GM12864 (cell line): ENCODE data around the gene HSPA12A.

Experiments
- DNase-seq: peaks from one replicate; pipeline ENCODE4 v3.0.0-alpha.2; 2011; ENCODE audit warnings: low read depth
- H3K4me3 ChIP-seq: 2 replicates; pipeline ENCODE4 v1.5.1; 2011; ENCODE audit warnings: mild to moderate bottlenecking, low read depth, low read length, control low read depth
- CTCF ChIP-seq: IDR thresholded peaks from 2 replicates; pipeline ENCODE4 v1.5.1; 2011; ENCODE audit warnings: low read depth, mild to moderate bottlenecking, moderate library complexity, low read length, control low read depth, inconsistent platforms; ENCODE audit errors: missing control alignments

HSPA12A gene

GRCh38 chr10:116752969-116753665, 10.8 kb upstream of the HSPA12A start:
- no peak for DNase-seq
- no peak for TF ChIP-seq CTCF
- H3K4me3 ChIP-seq = no peak overlapping the region

- H3K4me3 ChIP-seq = no peak overlapping the region
- TF ChIP-seq CTCF = no peak
- no peak for DNase-seq
Measured at GRCh38 chr10:116752563-116752962, 10.2 kb upstream of the HSPA12A start.

- no peak for DNase-seq
- no peak for TF ChIP-seq CTCF
Measured at GRCh38 chr10:116748471-116748870, 6.1 kb upstream of the HSPA12A start.

GRCh38 chr10:116748041-116748440, 5.7 kb upstream of the HSPA12A start:
- DNase-seq = no peak
- no peak for TF ChIP-seq CTCF
- no peak overlapping the region for H3K4me3 ChIP-seq

More at GRCh38 chr10:116748471-116748870, 6.1 kb upstream of the HSPA12A start:
- H3K4me3 ChIP-seq = no peak overlapping the region

GRCh38 chr10:116747325-116747724, 5.0 kb upstream of the HSPA12A start:
- H3K4me3 ChIP-seq = no peak overlapping the region
- no peak for DNase-seq
- TF ChIP-seq CTCF = no peak

- no peak overlapping the region for H3K4me3 ChIP-seq
- TF ChIP-seq CTCF = no peak
- DNase-seq = no peak
Measured at GRCh38 chr10:116744885-116745284, 2.5 kb upstream of the HSPA12A start.

- no peak for TF ChIP-seq CTCF
- DNase-seq = no peak
- H3K4me3 ChIP-seq = no peak overlapping the region
Measured at GRCh38 chr10:116744163-116744753, 1.9 kb upstream of the HSPA12A start.
